SK-N-SH (cell line): ENCODE data around the gene OR10H5. TPM values are rescaled to one million over a fixed set of nuclear protein-coding genes. Genes with fewer than 3 reads are reported as not detected.

Experiments
- CTCF ChIA-PET: fragments of 300-600, 350-600 bp; formaldehyde crosslinking; extraction: SDS; loops from one replicate; lab custom pipeline; 2021; lab: Yijun Ruan, JAX
- POLR2A ChIA-PET: fragments of 350-600 bp; sonication (Branson Sonifier 250); formaldehyde crosslinking; extraction: SDS; loops from one replicate; lab custom pipeline; 2020; ENCODE audit warnings: antibody characterized with exemption, inconsistent platforms; lab: Yijun Ruan, JAX
- DNase-seq: peaks from one replicate; pipeline ENCODE4 v3.0.0; 2012
- H2AFZ ChIP-seq: fragments of 200-600 bp; sonication (generic); 2 replicates; pipeline ENCODE4 v1.8.1; 2016; ENCODE audit warnings: antibody characterized with exemption, mild to moderate bottlenecking, low read depth
- H3F3A ChIP-seq: fragments of 200-600 bp; sonication (generic); replicated peaks from 2 replicates; pipeline ENCODE3; 2016; ENCODE audit warnings: antibody characterized with exemption, mild to moderate bottlenecking; ENCODE audit not compliant: insufficient read depth
- H3K27ac ChIP-seq, 2 experiments: fragments of 200-500 bp in 1 of 2; fragments of 200-600 bp in 1 of 2; sonication (Bioruptor generic) in 1 of 2; sonication (generic), shearing (Covaris generic) in 1 of 2; 2 replicates each; pipeline versions ENCODE4 v1.5.1 to v1.6.1; 2014 to 2016; ENCODE audit warnings: low read depth in 2 of 2, inconsistent platforms in 1 of 2, low read length in 1 of 2, mild to moderate bottlenecking in 1 of 2, mixed read lengths in 1 of 2
- H3K27me3 ChIP-seq: fragments of 200-600 bp; sonication (generic), shearing (Covaris generic); 2 replicates; pipeline ENCODE4 v1.6.1; 2016; ENCODE audit warnings: mixed run types; ENCODE audit not compliant: insufficient read depth
- H3K36me3 ChIP-seq, 2 experiments: fragments of 200-500 bp in 1 of 2; fragments of 200-600 bp in 1 of 2; sonication (Bioruptor generic) in 1 of 2; sonication (generic) in 1 of 2; replicated peaks in 1 of 2; 2 replicates each; pipeline versions ENCODE3 to v1.5.1; 2014 to 2016; ENCODE audit warnings: low read length in 1 of 2, mild to moderate bottlenecking in 1 of 2; ENCODE audit not compliant: insufficient read depth in 2 of 2, control insufficient read depth in 1 of 2
- H3K4me1 ChIP-seq, 2 experiments: fragments of 200-500 bp in 1 of 2; fragments of 200-600 bp in 1 of 2; sonication (Bioruptor generic) in 1 of 2; sonication (generic), shearing (Covaris generic) in 1 of 2; 2 replicates each; pipeline versions ENCODE4 v1.5.1 to v1.6.1; 2014 to 2016; ENCODE audit warnings: low read depth in 1 of 2, low read length in 1 of 2, mixed run types in 1 of 2; ENCODE audit not compliant: insufficient read depth in 2 of 2, control insufficient read depth in 1 of 2
- H3K4me2 ChIP-seq: fragments of 200-600 bp; sonication (generic), shearing (Covaris generic); 2 replicates; pipeline ENCODE4 v1.6.1; 2017; ENCODE audit warnings: mixed run types
- H3K4me3 ChIP-seq, 2 experiments: fragments of 200-500 bp in 1 of 2; fragments of 200-600 bp in 1 of 2; sonication (Bioruptor generic) in 1 of 2; sonication (generic), shearing (Covaris generic) in 1 of 2; 2 replicates each; pipeline versions ENCODE4 v1.5.1 to v1.8.1; 2014 to 2016; ENCODE audit warnings: low read depth in 2 of 2, inconsistent platforms in 1 of 2, low read length in 1 of 2, mild to moderate bottlenecking in 1 of 2, mixed read lengths in 1 of 2, moderate library complexity in 1 of 2
- H3K79me2 ChIP-seq: fragments of 200-600 bp; sonication (generic); 2 replicates; pipeline ENCODE4 v1.8.1; 2017; ENCODE audit warnings: mild to moderate bottlenecking; ENCODE audit not compliant: insufficient read depth
- H3K9ac ChIP-seq: fragments of 200-600 bp; sonication (generic); 2 replicates; pipeline ENCODE4 v1.6.1; 2017; ENCODE audit warnings: mixed run types
- H3K9me2 ChIP-seq: fragments of 200-600 bp; sonication (generic); 2 replicates; pipeline ENCODE4 v1.6.1; 2017; ENCODE audit warnings: mixed run types
- H3K9me3 ChIP-seq: fragments of 200-600 bp; sonication (generic); 2 replicates; pipeline ENCODE4 v1.6.1; 2017; ENCODE audit warnings: mixed run types, mild to moderate bottlenecking, moderate library complexity
- H4K20me1 ChIP-seq: fragments of 200-600 bp; sonication (generic); 2 replicates; pipeline ENCODE4 v1.6.1; 2017; ENCODE audit warnings: mild to moderate bottlenecking, mixed run types; ENCODE audit not compliant: insufficient read depth
- CHD2 ChIP-seq: fragments of 150-350 bp; IDR thresholded peaks from 2 replicates; pipeline ENCODE4 v1.6.1; 2018; ENCODE audit warnings: low read length; ENCODE audit not compliant: partially characterized antibody
- CTCF ChIP-seq: fragments of 200-600 bp; sonication (generic); IDR thresholded peaks from 2 replicates; pipeline ENCODE4 v1.6.1; 2017; ENCODE audit warnings: antibody characterized with exemption, mild to moderate bottlenecking, moderate library complexity
- ELF1 ChIP-seq: IDR thresholded peaks from 2 replicates; pipeline ENCODE4 v1.4.0; 2012
- EZH2phosphoT487 ChIP-seq: fragments of 200-600 bp; sonication (generic); IDR thresholded peaks from 2 replicates; pipeline ENCODE4 v1.6.1; 2017; ENCODE audit warnings: low read depth, mixed run types, mild to moderate bottlenecking, antibody characterized with exemption, moderate library complexity, borderline replicate concordance
- FOXJ3 ChIP-seq: sonication (generic); formaldehyde crosslinking; IDR thresholded peaks from 2 replicates; pipeline ENCODE4 v1.5.1; 2020; ENCODE audit warnings: mild to moderate bottlenecking, missing genetic modification reagents
- GATA2 ChIP-seq: sonication (generic); formaldehyde crosslinking; IDR thresholded peaks from 2 replicates; pipeline ENCODE4 v1.5.0; 2020; ENCODE audit warnings: mild to moderate bottlenecking, missing genetic modification reagents
- IRF3 ChIP-seq: fragments of 150-350 bp; IDR thresholded peaks from 2 replicates; pipeline ENCODE4 v1.6.1; 2016; ENCODE audit warnings: mild to moderate bottlenecking, low read depth, low read length
- MEF2A ChIP-seq: IDR thresholded peaks from 2 replicates; pipeline ENCODE4 v1.4.0; 2012; ENCODE audit warnings: low read depth, borderline replicate concordance
- NFIC ChIP-seq: IDR thresholded peaks from 2 replicates; pipeline ENCODE4 v1.4.0; 2012; ENCODE audit warnings: borderline replicate concordance
- NRF1 ChIP-seq: IDR thresholded peaks from 2 replicates; pipeline ENCODE4 v1.6.1; 2012; ENCODE audit warnings: low read depth, mild to moderate bottlenecking, low read length
- PBX3 ChIP-seq: IDR thresholded peaks from 2 replicates; pipeline ENCODE4; 2012
- RAD21 ChIP-seq: IDR thresholded peaks from 2 replicates; pipeline ENCODE4 v1.6.1; 2012; ENCODE audit warnings: mild to moderate bottlenecking, low read length
- RCOR1 ChIP-seq: fragments of 150-350 bp; IDR thresholded peaks from 2 replicates; pipeline ENCODE4 v1.6.1; 2017; ENCODE audit warnings: antibody characterized with exemption, low read length
- RXRA ChIP-seq: IDR thresholded peaks from 2 replicates; pipeline ENCODE4 v1.4.0; 2012; ENCODE audit warnings: low read depth, mild to moderate bottlenecking, borderline replicate concordance
- SIN3A ChIP-seq: IDR thresholded peaks from 2 replicates; pipeline ENCODE4 v1.6.1; 2012; ENCODE audit warnings: low read depth, mild to moderate bottlenecking, low read length, moderate library complexity, borderline replicate concordance
- SMC3 ChIP-seq: IDR thresholded peaks from 2 replicates; pipeline ENCODE4 v1.6.1; 2012; ENCODE audit warnings: low read depth, low read length, improper control_type of control experiment
- USF1 ChIP-seq: IDR thresholded peaks from 2 replicates; pipeline ENCODE4 v1.4.0; 2012; ENCODE audit warnings: low read depth, borderline replicate concordance
- USF2 ChIP-seq: fragments of 150-350 bp; IDR thresholded peaks from 2 replicates; pipeline ENCODE4 v1.6.1; 2017; ENCODE audit warnings: antibody characterized with exemption, low read length, low read depth, borderline replicate concordance
- YY1 ChIP-seq: IDR thresholded peaks from 2 replicates; pipeline ENCODE4 v1.4.0; 2012; ENCODE audit warnings: low read depth, mild to moderate bottlenecking
- ZBTB33 ChIP-seq: IDR thresholded peaks from 2 replicates; pipeline ENCODE4 v1.4.0; 2012; ENCODE audit warnings: low read depth, borderline replicate concordance
- WGBS: methylation state at CpG from one replicate; pipeline ENCODE4 v1.1.6; 2017; ENCODE audit warnings: low lambda C conversion rate; 5-methylcytosine and 5-hydroxymethylcytosine counted together
- polyA plus RNA-seq, 3 experiments: library from polyadenylated mRNA; depleted of rRNA; stranded (reverse); fragments of >200 nt; gene quantifications; 2 replicates each; pipeline ENCODE4 v1.2.3, GENCODE V29; 2012

OR10H5 gene
- polyA plus RNA-seq, 1 of the 3 experiments (the other 2 are of a cell fraction): not detected

GRCh38 chr19:15781661-15782060 is 5.8 kb upstream of the OR10H5 start:
- Histone ChIP-seq H3K9ac (no peak overlapping the region), H3K27me3 (no peaks in the 10 kb centered on the region)
- no peak for TF ChIP-seq EZH2phosphoT487
- TF ChIP-seq PBX3: no peak
- no peak for TF ChIP-seq GATA2 (CRISPR knock-in tag)
- no peak for TF ChIP-seq IRF3
- no peak for TF ChIP-seq ZBTB33
- TF ChIP-seq USF1: no peak
- no peak for TF ChIP-seq SMC3
- no peak for TF ChIP-seq MEF2A
- TF ChIP-seq CTCF: no peak
- TF ChIP-seq ELF1: no peak
- TF ChIP-seq RXRA: no peak
- TF ChIP-seq NRF1: no peak
- no peak for TF ChIP-seq RCOR1
- no peak for TF ChIP-seq NFIC
- TF ChIP-seq SIN3A: no peak
- TF ChIP-seq RAD21: no peak
- no peak for TF ChIP-seq CHD2
- no peak for TF ChIP-seq FOXJ3
- TF ChIP-seq USF2: no peak
- TF ChIP-seq YY1: no peak
- TF ChIP-seq, all 33 proteins: peak for 0
- Histone ChIP-seq H3K9me3 (no peaks in the 10 kb centered on the region), H3K36me3 (no peaks in the 10 kb centered on the region), H4K20me1 (no peaks in the 10 kb centered on the region), H3K79me2 (no peaks in the 10 kb centered on the region), H3K4me2 (no peak overlapping the region), H3F3A (no peaks in the 10 kb centered on the region), H3K27ac (no peak overlapping the region), H2AFZ (no peak overlapping the region), H3K4me3 (no peak overlapping the region), H3K4me1 (no peaks in the 10 kb centered on the region), H3K9me2 (no peaks in the 10 kb centered on the region)
- WGBS: 2% methylated on average over 4 of the region's 5 CpGs
- ChIA-PET POLR2A (no interaction called here), CTCF (no interaction called here)
- DNase-seq: no peak
